OCI-LY7 (cell line): Measurements from ENCODE around the gene DEPP1. TPM values are rescaled to one million over a fixed set of nuclear protein-coding genes. Genes with fewer than 3 reads are reported as not detected.

Experiments used
- BruUV-seq: library from RNA; stranded (reverse); fragments of 400-500 nt; replicated peaks from 2 replicates; lab custom pipeline; 2021; lab: Mats Ljungman, UMichigan
- CTCF ChIA-PET: fragments of 300-600 bp; sonication (Branson Sonifier 250); formaldehyde crosslinking; loops from one replicate; lab custom pipeline; 2022; ENCODE audit warnings: antibody characterized with exemption; ENCODE audit not compliant: unreplicated experiment; lab: Charles Lee
- POLR2A ChIA-PET: fragments of 300-600 bp; sonication (Branson Sonifier 250); formaldehyde crosslinking; loops from one replicate; lab custom pipeline; 2022; ENCODE audit warnings: antibody characterized with exemption; lab: Charles Lee
- DNase-seq: peaks from one replicate; pipeline ENCODE4 v3.0.0-alpha.2; 2015; ENCODE audit warnings: low spot score
- H2AFZ ChIP-seq: fragments of 200-600 bp; sonication (generic), shearing (Covaris generic); 2 replicates; pipeline ENCODE4 v1.6.1; 2014; ENCODE audit warnings: mild to moderate bottlenecking, antibody characterized with exemption, low read length, moderate library complexity
- H3K27ac ChIP-seq: fragments of 200-600 bp; sonication (generic); 2 replicates; pipeline ENCODE4 v1.5.1; 2014; ENCODE audit warnings: mixed run types, low read depth, mild to moderate bottlenecking, moderate library complexity, low read length, inconsistent platforms; ENCODE audit not compliant: poor library complexity, severe bottlenecking
- H3K36me3 ChIP-seq: fragments of 200-600 bp; sonication (generic); 2 replicates; pipeline ENCODE4 v1.6.1; 2014; ENCODE audit warnings: mild to moderate bottlenecking, antibody characterized with exemption, low read length, moderate library complexity, mixed read lengths; ENCODE audit not compliant: insufficient read depth
- H3K4me1 ChIP-seq: fragments of 200-600 bp; sonication (generic); 2 replicates; pipeline ENCODE4 v1.5.1; 2014; ENCODE audit warnings: mild to moderate bottlenecking, low read length; ENCODE audit not compliant: insufficient read depth, poor library complexity, severe bottlenecking
- H3K4me2 ChIP-seq: fragments of 200-600 bp; sonication (generic); 2 replicates; pipeline ENCODE4 v1.6.1; 2014; ENCODE audit warnings: mild to moderate bottlenecking, low read length
- H3K4me3 ChIP-seq: fragments of 200-600 bp; sonication (generic); 2 replicates; pipeline ENCODE4 v1.5.1; 2014; ENCODE audit warnings: mild to moderate bottlenecking, low read depth, low read length; ENCODE audit not compliant: poor library complexity, severe bottlenecking
- H3K79me2 ChIP-seq: fragments of 200-600 bp; sonication (generic); 2 replicates; pipeline ENCODE4 v1.6.1; 2016; ENCODE audit warnings: low read depth, mild to moderate bottlenecking, low read length, moderate library complexity, mixed read lengths; ENCODE audit not compliant: insufficient read depth
- H3K9me2 ChIP-seq: fragments of 200-600 bp; sonication (generic); 2 replicates; pipeline ENCODE4 v1.6.1; 2016; ENCODE audit warnings: mild to moderate bottlenecking, low read length, mixed read lengths; ENCODE audit not compliant: insufficient read depth
- H3K9me3 ChIP-seq: fragments of 200-600 bp; sonication (generic); 2 replicates; pipeline ENCODE4 v1.6.1; 2014; ENCODE audit warnings: mild to moderate bottlenecking, mixed run types, low read length, mixed read lengths
- H4K20me1 ChIP-seq: fragments of 200-600 bp; sonication (generic); 2 replicates; pipeline ENCODE4 v1.6.1; 2014; ENCODE audit warnings: mild to moderate bottlenecking, antibody characterized with exemption, low read length, moderate library complexity, mixed read lengths; ENCODE audit not compliant: insufficient read depth
- EZH2phosphoT487 ChIP-seq: fragments of 200-600 bp; sonication (generic); IDR thresholded peaks from 2 replicates; pipeline ENCODE4 v1.6.1; 2018; ENCODE audit warnings: low read depth, borderline replicate concordance, mild to moderate bottlenecking, mixed run types, antibody characterized with exemption, low read length, moderate library complexity, mixed read lengths
- intact Hi-C: fragments of 100-400 bp; cut with micrococcal nuclease; formaldehyde crosslinking; loops from one replicate; pipeline ENCODE4 v1.10.0; 2022; ENCODE audit not compliant: unreplicated experiment
- total RNA-seq, 2 experiments: library from RNA; depleted of rRNA in 1 of 2; stranded (reverse); fragments of >200 nt in 1 of 2; shearing (Covaris generic) in 1 of 2; gene quantifications; 2 replicates each; pipeline ENCODE4 v1.2.3, GENCODE V29; 2014 to 2022
- TF ChIP-seq, protein P1 (sequence below): fragments of 200-600 bp; sonication (generic); conservative IDR thresholded peaks from 2 replicates; pipeline ENCODE4 v1.5.1; 2014; ENCODE audit warnings: mild to moderate bottlenecking, antibody characterized with exemption, low read length, moderate library complexity, mixed read lengths

The DEPP1 gene
- total RNA-seq, 2 experiments from 2014 or later: 0.09 TPM; not detected in 1

DNA sequence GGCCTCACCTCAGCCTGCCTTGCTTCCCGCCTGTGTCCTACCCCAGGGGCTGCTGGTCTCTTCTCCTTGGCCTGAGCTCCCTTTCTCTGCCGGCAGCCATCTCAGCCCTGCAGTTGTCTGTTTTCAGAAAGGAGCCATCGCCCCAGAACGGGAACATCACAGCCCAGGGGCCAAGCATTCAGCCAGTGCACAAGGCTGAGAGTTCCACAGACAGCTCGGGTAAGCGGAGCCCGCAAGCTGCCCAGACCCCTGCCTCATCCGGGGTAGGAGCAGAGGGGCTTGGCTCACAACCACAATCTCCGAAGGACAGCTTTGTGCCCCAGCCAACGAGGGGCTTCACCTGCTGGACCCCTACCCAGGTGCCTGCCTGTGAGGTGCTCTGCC lies 5.3 kb upstream of the DEPP1 start:
- POLR2A ChIA-PET: no interaction called here
- Histone ChIP-seq H3K4me3 (no peak overlapping the region), H2AFZ (no peak overlapping the region), H3K4me2 (no peak overlapping the region), H3K9me3 (no peaks in the 10 kb centered on the region), H3K79me2 (no peaks in the 10 kb centered on the region), H4K20me1 (no peaks in the 10 kb centered on the region), H3K27ac (no peak overlapping the region), H3K36me3 (no peaks in the 10 kb centered on the region), H3K9me2 (no peaks in the 10 kb centered on the region), H3K4me1 (no peaks in the 10 kb centered on the region)
- TF ChIP-seq, protein P1, sequence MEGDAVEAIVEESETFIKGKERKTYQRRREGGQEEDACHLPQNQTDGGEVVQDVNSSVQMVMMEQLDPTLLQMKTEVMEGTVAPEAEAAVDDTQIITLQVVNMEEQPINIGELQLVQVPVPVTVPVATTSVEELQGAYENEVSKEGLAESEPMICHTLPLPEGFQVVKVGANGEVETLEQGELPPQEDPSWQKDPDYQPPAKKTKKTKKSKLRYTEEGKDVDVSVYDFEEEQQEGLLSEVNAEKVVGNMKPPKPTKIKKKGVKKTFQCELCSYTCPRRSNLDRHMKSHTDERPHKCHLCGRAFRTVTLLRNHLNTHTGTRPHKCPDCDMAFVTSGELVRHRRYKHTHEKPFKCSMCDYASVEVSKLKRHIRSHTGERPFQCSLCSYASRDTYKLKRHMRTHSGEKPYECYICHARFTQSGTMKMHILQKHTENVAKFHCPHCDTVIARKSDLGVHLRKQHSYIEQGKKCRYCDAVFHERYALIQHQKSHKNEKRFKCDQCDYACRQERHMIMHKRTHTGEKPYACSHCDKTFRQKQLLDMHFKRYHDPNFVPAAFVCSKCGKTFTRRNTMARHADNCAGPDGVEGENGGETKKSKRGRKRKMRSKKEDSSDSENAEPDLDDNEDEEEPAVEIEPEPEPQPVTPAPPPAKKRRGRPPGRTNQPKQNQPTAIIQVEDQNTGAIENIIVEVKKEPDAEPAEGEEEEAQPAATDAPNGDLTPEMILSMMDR: no peak
- no peak for TF ChIP-seq EZH2phosphoT487
- intact Hi-C loops: no loop called here
- no TSS peak for BruUV-seq
- CTCF ChIA-PET: no interaction called here
- DNase-seq: no peak

DNA sequence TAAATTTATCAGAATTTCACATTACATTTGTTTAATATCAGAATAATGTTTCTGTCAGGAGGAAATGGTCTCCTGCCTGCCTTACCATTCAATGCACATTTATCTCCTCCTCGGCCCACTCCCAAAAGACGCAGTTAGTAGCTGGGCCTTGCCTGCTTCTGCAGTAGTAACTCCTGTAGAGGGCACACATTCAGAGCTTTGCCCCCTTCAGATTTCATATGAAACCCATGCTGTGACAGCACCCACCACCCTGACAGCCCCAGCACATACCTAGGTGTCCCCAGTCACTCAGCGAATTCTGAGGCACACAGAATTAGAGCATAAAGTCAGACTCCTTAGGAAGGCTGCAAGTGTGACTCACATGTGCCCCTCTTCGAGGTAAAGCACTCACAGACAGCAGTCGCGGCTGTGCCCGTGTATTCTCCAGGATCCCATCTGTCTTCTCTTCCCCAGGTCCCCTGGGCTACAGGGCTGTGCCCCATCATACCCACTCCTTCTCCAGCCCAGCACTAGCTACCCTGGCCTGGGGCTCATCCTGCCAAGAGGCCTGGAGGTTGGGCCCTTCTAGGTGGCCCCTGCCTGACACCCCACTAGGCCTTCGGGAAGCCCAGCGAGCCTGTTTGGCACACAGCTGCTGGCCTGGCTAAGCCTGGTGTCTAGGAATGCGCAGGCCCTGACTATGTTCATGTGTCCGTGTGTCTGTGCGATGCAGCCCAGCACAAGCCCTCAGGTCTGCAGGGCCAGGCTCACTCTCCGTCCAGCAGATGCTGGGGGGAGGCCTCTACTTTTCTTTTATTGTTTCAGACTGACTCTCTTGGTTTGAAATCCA lies 4.7 kb upstream of the DEPP1 start:
- TF ChIP-seq, protein P1: no peak
- TF ChIP-seq EZH2phosphoT487: no peak
- Histone ChIP-seq H4K20me1 (no peaks in the 10 kb centered on the region), H3K27ac (no peak overlapping the region), H2AFZ (no peak overlapping the region), H3K9me2 (no peaks in the 10 kb centered on the region), H3K4me1 (no peaks in the 10 kb centered on the region), H3K9me3 (no peaks in the 10 kb centered on the region), H3K4me3 (no peak overlapping the region), H3K79me2 (no peaks in the 10 kb centered on the region), H3K4me2 (no peak overlapping the region), H3K36me3 (no peaks in the 10 kb centered on the region)
- intact Hi-C loops: no loop called here
- ChIA-PET CTCF (no interaction called here), POLR2A (no interaction called here)
- no TSS peak for BruUV-seq
- no peak for DNase-seq

DNA sequence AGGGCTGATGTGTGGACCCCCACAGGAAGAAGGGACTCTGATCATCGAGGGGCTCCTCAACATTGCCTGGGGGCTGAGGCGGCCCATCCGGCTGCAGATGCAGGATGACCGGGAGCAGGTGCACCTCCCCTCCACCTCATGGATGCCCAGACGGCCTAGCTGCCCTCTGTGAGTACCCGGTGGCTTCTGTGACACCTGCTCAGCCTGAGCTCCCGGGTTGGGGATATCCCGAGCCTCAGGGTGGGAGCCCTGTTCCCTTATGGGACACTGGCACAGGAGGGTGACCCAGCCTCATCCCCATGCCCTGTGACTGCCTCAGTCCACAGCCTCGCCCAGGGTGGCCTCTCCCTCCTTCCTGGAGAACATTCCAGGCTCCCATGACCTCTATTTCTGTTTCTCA lies 3.9 kb upstream of the DEPP1 start:
- Histone ChIP-seq H3K36me3 (no peaks in the 10 kb centered on the region), H3K4me1 (no peaks in the 10 kb centered on the region), H3K9me2 (no peaks in the 10 kb centered on the region), H3K4me3 (no peak overlapping the region), H3K4me2 (no peak overlapping the region), H2AFZ (no peak overlapping the region), H3K9me3 (no peaks in the 10 kb centered on the region), H4K20me1 (no peaks in the 10 kb centered on the region), H3K27ac (no peak overlapping the region), H3K79me2 (no peaks in the 10 kb centered on the region)
- TF ChIP-seq, protein P1: no peak
- TF ChIP-seq EZH2phosphoT487: no peak
- intact Hi-C loops: no loop called here
- BruUV-seq: no TSS peak
- CTCF ChIA-PET: no interaction called here
- POLR2A ChIA-PET: no interaction called here
- no peak for DNase-seq
